Activated CD4-positive, CD25-positive, alpha-beta regulatory T cell treated with anti-CD3 and anti-CD28 coated beads, Interleukin-2, amount 50 U/mL, for 16 hours (primary cell): ENCODE data around the gene DNAI1.
"Not testable (repeated sequence)": the region's sequence is repeated elsewhere in the genome, so short reads cannot be mapped to it uniquely, and the experiment has no call there.

ENCODE experiments used
- DNase-seq: peaks from one replicate; pipeline ENCODE4 v3.0.0-alpha.2; 2020; ENCODE audit warnings: low read depth, low spot score

DNAI1 gene

GRCh38 chr9:34512131-34513078 is 53.8 kb downstream of the DNAI1 start:
- DNase-seq, result no peak

GRCh38 chr9:34513567-34514214 is 55.1 kb downstream of the DNAI1 start:
- no peak for DNase-seq

GRCh38 chr9:34514401-34514800 is 55.8 kb downstream of the DNAI1 start:
- no peak for DNase-seq

DNA sequence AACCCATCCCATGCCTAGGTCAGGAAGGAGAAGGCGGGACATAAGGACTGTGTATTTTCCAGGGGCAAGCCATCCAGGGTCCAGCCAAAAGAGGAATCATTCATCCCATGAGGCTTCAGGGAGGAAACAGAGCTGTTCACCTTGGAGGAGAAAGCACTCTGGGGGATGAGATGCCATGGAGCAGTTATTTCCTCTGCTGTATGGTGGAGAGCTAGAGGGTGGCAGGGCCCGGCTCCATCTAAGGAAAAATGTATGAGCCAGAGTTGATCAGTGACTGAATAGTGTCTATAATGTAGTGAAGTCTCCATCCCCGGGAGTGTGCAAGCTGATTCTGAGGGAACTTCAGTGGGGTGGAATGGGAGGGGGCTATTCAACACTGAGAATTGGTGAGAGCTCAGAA is 56.2 kb downstream of the DNAI1 start:
- DNase-seq, result no peak

DNA sequence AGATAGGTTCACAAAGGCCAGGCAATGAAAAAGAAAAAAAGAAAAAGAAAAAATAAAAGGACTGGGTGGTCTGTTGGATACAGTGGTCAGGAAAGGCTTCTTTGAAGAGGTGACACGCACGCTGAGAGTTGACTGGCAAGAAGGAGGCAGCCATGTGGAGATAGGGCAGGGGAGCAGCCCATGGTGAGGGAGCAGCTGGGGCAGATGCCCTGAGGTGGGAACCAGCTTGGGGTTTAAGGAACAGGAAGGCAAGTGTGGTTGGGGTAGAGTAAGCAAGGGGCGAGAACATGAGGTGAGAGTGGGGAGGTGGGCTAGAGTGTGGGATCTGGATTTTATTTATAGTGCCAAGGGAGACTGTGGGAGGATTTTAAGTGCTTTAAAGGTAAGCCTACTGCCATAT is 57.4 kb downstream of the DNAI1 start:
- DNase-seq, result no peak

DNA sequence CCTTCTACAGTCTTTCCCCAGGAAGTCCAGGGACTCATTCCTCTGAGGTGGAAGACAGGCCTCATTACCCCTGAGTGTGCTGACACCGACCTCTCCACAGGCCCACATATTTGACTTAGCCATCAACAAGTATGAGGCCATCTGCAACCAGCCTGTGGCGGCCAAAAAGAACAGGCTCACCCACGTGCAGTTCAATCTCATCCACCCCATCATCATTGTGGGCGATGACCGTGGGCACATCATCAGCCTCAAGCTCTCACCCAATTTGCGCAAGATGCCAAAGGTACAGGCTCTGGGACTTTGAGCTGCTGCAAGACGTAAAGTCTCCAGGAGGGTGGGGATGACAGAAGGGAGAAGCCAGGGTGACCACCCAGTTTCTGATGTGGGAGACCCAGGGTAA is 58.6 kb downstream of the DNAI1 start:
- DNase-seq, result no peak

GRCh38 chr9:34518110-34518616 is 59.6 kb downstream of the DNAI1 start:
- no peak for DNase-seq

DNA sequence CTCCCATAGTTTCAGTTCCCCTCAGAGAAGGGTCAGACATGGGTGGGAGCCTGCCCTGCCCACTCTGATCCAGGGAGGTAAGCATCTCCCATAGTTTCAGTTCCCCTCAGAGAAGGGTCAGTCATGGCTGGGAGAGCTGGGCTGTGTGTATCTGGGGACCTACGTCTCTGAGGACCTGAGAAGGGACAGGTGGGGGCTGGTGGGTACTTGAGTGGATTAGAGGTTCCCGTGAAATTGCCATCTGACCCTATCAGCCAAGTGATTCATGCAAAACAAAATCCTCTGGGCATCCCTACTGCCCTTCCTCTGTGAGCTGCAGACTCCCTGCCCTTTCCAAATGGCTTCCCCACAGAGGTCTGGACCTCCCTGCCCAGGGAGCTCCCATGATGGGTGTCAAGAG is 60.3 kb downstream of the DNAI1 start:
- no peak for DNase-seq

DNA sequence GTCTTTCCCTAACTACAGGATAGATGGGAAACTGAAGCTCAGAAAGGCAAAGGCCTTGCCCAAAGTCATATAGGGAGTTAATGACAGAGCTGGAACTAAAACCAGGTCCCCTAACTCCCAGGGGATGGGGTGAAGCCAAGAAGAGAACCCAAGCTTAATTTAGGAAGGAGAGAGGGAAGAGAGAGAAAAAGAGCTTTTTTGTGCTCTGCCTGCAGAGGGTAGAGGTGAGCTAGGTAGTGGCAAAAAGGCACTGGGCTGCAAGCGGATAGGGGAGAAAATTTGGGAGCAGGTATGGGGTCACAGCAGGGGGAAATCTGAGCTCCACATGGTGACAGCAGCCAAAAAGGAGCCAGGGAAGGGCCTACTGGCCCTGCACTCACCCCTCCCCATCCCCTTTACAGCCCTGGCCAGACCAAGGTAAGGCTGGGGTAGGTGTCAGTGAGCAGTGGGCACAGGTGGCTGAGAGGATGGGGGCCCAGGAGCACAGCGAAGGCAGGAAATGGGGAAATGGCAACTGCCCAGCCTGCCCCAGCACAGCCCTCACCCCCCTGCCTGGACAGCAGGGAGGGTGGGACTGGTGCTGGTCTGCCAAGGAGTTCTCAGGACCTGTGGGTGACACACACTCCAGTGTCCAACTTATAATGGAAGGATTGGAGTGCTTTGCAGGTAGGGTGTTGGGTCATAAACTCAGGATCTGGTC is 60.9 kb downstream of the DNAI1 start:
- no peak for DNase-seq

- DNase-seq, result no peak
Measured at GRCh38 chr9:34520096-34520495, 61.5 kb downstream of the DNAI1 start.

- DNase-seq, result no peak
Measured at GRCh38 chr9:34520505-34521385, 62.1 kb downstream of the DNAI1 start.

DNA sequence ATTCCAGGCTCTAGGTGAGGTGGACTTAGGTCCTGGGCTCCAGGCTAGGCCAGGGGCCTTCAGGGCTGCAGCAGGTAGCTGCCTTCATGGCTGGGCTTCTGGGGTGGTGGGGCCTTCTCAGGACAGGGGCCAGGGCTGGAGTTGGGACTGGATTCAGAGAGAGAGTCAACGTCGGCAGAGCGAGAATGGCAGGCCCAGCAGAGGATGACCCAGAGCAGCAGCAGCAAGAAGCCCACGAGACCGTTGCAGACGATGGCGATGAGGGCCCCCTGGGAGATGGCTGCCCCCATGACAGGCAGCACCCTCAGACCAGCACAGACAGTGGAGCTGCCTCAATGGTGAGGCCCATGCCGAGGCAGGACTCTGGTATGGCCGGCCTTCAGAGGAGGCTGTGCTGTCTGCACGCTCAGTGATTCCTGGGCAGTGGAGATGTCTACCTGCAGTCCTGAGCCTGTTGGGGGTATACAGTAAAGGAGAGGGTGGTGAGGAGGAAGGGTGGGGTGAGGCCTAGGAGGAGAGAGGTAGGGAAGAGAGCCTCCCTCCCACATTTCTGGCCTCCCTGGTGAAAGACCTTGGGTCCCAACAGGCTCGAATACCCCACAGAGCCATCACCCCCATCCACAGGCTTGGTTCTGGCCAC is 62.9 kb downstream of the DNAI1 start:
- no peak for DNase-seq

GRCh38 chr9:34522091-34522887 is 63.7 kb downstream of the DNAI1 start:
- no peak for DNase-seq

- DNase-seq, result peak; percentile 67
Measured at GRCh38 chr9:34522971-34523797, 64.6 kb downstream of the DNAI1 start, which contains the start of gene ENHO. Gene ENHO (minus strand): TSS chr9:34522990. CDS start chr9:34521695, 1,295 bp downstream.

DNA sequence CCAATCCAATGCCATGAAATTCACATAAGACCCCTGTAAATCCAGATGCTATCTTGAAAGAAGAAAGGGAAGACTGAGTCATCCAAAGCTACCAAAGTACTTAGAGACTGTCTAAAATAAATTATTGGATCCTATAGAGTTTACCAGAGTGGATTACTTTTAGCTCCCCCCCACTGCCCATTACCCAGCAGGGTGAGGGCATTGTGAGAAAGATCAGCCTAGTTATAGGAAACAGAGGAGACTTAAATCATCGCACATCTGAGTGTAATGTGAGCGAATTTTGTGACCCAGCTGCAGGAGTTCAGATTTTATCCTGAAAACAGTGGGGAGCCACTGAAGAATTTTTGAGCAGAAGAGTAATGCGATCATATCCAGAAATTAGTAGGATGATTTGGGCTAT is 65.7 kb downstream of the DNAI1 start:
- no peak for DNase-seq

DNA sequence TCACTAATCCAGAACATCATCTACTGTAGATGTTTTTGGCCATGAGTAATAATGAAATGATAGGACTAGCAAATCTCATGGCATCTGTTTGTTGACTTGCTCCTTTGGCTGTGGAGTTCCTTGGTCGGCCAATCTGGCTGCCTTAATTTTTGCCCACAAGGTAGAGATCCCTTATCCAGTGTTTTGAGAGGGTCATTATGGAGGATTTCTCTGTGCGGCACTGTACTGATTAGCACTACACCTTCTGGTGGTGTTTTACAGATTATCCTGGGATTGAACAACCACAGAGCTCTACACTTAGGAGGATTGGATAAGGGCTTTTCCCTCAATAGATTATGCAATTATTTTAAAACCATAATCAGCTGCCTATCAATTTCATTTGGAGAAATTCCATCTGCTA is 67.4 kb downstream of the DNAI1 start:
- no peak for DNase-seq

DNA sequence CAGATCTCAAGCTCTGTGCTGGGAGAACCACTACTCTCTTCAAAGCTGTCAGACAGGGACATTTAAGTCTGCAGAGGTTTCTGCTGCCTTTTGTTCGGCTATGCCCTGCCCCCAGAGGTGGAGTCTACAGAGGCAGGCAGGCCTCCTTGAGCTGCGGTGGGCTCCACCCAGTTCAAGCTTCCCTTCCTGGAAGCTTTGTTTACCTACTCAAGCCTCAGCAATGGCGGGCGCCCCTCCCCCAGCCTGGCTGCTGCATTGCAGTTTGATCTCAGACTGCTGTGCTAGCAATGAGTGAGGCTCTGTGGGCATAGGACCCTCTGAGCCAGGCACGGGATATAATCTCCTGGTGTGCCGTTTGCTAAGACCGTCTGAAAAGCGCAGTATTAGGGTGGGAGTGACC is 73.4 kb downstream of the DNAI1 start:
- DNase-seq, result not testable (repeated sequence)

DNA sequence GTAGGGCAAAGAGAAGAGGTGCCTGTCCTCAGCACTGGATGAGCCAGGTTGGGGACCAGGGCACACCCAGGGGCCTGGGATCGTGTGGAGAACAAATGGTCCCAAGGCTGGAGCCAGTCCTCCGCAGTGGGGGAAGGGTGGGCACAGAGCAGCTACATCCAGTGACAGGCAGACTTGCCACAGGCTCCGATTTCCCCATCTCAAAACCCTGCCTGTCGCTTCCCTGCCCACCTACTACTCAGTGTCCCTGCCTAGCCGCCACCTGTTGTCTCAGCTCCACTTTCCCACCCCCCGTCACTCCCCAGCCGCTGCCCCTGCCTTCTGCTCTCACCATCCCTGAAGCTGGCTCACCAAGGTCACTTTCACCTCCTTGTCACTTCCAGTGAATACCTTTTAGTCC is 78.1 kb downstream of the DNAI1 start:
- DNase-seq, result no peak

- no peak for DNase-seq
Measured at GRCh38 chr9:34540827-34541226, 82.2 kb downstream of the DNAI1 start.
